GM12865 (cell line): ENCODE results near the gene MANSC4.
"Not testable (repeated sequence)": the region's sequence is repeated elsewhere in the genome, so short reads cannot be mapped to it uniquely, and the experiment has no call there.

Source experiments
- DNase-seq: peaks from one replicate; pipeline ENCODE4 v3.0.0; 2010; ENCODE audit warnings: low read depth
- H3K4me3 ChIP-seq: 2 replicates; pipeline ENCODE4 v1.5.1; 2011; ENCODE audit warnings: mild to moderate bottlenecking, low read depth, low read length, control low read depth
- CTCF ChIP-seq: IDR thresholded peaks from 2 replicates; pipeline ENCODE4 v1.5.1; 2011; ENCODE audit warnings: low read length, control low read depth, low read depth, inconsistent platforms; ENCODE audit not compliant: insufficient read depth; ENCODE audit errors: missing control alignments

MANSC4 gene

GRCh38 chr12:27762757-27763156 is 17.3 kb downstream of the MANSC4 start:
- TF ChIP-seq CTCF = no peak
- H3K4me3 ChIP-seq = no peak overlapping the region
- peak; percentile 30 for DNase-seq

- no peak for DNase-seq
- no peak overlapping the region for H3K4me3 ChIP-seq
- TF ChIP-seq CTCF = no peak
These were observed 23.3 kb downstream of the MANSC4 start for GRCh38 chr12:27756670-27757195.

- H3K4me3 ChIP-seq = no peak overlapping the region
- no peak for TF ChIP-seq CTCF
- DNase-seq = no peak
These were observed 25.2 kb downstream of the MANSC4 start for GRCh38 chr12:27754795-27755194.

GRCh38 chr12:27751386-27752047 is 28.5 kb downstream of the MANSC4 start:
- no peak for DNase-seq
- no peak overlapping the region for H3K4me3 ChIP-seq
- TF ChIP-seq CTCF = no peak

GRCh38 chr12:27747111-27747820 is 32.8 kb downstream of the MANSC4 start:
- TF ChIP-seq CTCF = no peak
- no peak for DNase-seq
- no peak overlapping the region for H3K4me3 ChIP-seq

- not testable (repeated sequence) for DNase-seq, H3K4me3 ChIP-seq
These were observed 34.3 kb downstream of the MANSC4 start for GRCh38 chr12:27745734-27746133.

- TF ChIP-seq CTCF = no peak
- no peak overlapping the region for H3K4me3 ChIP-seq
- no peak for DNase-seq
These were observed 36.4 kb downstream of the MANSC4 start for GRCh38 chr12:27743601-27744000.

GRCh38 chr12:27734321-27734720 is 45.7 kb downstream of the MANSC4 start:
- DNase-seq, H3K4me3 ChIP-seq: not testable (repeated sequence)
